Bronchial epithelial cell (primary cell): ENCODE data around the gene BNC1. TPM values are rescaled to one million over a fixed set of nuclear protein-coding genes. Genes with fewer than 3 reads are reported as not detected.

ENCODE experiments used
- DNase-seq: peaks from one replicate; pipeline ENCODE4 v3.0.0-alpha.2; 2010; ENCODE audit warnings: low read depth
- FAIRE-seq: peaks from 2 replicates; lab custom pipeline; 2011; peaks lifted over from hg19 to GRCh38; lab: Jason Lieb, UNC
- H3K27me3 ChIP-seq: 2 replicates; pipeline ENCODE4 v1.5.1; 2011; ENCODE audit warnings: low read length; ENCODE audit not compliant: control insufficient read depth, insufficient read depth
- H3K36me3 ChIP-seq: 2 replicates; pipeline ENCODE4 v1.5.1; 2011; ENCODE audit warnings: low read length; ENCODE audit not compliant: control insufficient read depth, insufficient read depth
- H3K4me3 ChIP-seq: 2 replicates; pipeline ENCODE4 v1.5.1; 2011; ENCODE audit warnings: mild to moderate bottlenecking, low read depth, low read length, control low read depth
- total RNA-seq: library from RNA; depleted of rRNA; stranded (reverse); fragments of >200 nt; gene quantifications from 2 replicates; pipeline ENCODE4 v1.2.1, GENCODE V29; 2014
- TF ChIP-seq, protein P1 (sequence below): IDR thresholded peaks from 2 replicates; pipeline ENCODE4 v1.5.1; 2011; ENCODE audit warnings: mild to moderate bottlenecking, moderate library complexity, low read length, control low read depth, inconsistent platforms; ENCODE audit not compliant: insufficient read depth, severe bottlenecking

BNC1 gene
- total RNA-seq, 1 donor from 2014 or later, result 74.2 TPM

DNA sequence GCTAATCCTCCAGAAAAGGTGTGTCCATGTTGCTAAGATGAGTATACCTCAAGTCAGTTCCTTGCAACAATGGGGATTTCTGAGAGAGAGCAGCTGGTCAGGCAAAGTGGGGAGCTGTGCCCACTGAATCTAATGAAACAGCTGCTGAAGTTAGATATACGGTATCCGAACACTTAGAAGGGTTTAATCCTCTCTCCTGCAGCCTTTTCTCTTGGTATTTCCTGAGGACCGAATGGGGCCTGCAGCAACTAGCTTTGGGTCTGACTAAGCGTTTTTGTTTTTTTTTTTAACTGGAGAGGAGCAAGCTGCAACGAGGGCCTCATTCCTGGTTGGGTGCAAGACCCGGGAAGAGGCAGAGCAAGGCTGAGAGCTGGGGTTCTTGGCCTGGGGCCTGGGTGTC is 37.6 kb upstream of the BNC1 start:
- no peak for FAIRE-seq
- no peaks in the 10 kb centered on the region for H3K27me3 ChIP-seq

DNA sequence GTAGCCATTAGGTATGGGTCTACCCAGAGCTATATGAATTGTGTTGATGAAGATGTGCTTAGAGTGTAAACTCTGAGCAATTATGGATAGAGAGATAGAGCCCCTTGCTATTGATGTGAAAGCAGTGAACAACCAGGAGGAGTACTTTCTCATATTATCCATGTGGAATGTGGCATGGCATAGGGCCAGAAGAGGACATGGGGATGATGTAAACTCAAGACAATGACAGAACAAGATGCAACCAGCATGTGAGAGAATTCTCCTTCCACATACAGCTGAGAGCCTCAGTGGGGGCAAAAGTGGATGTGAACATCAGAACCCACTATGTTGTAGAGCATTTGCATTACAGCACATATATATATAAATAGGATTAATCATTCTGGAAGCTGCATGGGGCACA is 36.4 kb upstream of the BNC1 start:
- DNase-seq, result peak; percentile 52
- no peaks in the 10 kb centered on the region for H3K27me3 ChIP-seq
- peak; percentile 18 for FAIRE-seq
- H3K4me3 ChIP-seq, result no peak overlapping the region
- TF ChIP-seq, protein P1, sequence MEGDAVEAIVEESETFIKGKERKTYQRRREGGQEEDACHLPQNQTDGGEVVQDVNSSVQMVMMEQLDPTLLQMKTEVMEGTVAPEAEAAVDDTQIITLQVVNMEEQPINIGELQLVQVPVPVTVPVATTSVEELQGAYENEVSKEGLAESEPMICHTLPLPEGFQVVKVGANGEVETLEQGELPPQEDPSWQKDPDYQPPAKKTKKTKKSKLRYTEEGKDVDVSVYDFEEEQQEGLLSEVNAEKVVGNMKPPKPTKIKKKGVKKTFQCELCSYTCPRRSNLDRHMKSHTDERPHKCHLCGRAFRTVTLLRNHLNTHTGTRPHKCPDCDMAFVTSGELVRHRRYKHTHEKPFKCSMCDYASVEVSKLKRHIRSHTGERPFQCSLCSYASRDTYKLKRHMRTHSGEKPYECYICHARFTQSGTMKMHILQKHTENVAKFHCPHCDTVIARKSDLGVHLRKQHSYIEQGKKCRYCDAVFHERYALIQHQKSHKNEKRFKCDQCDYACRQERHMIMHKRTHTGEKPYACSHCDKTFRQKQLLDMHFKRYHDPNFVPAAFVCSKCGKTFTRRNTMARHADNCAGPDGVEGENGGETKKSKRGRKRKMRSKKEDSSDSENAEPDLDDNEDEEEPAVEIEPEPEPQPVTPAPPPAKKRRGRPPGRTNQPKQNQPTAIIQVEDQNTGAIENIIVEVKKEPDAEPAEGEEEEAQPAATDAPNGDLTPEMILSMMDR, result no peak
- H3K36me3 ChIP-seq, result no peaks in the 10 kb centered on the region

More for the DNA sequence above, 37.6 kb upstream of the BNC1 start:
- no peaks in the 10 kb centered on the region for H3K36me3 ChIP-seq
- no peak overlapping the region for H3K4me3 ChIP-seq
- peak; percentile 90 for DNase-seq
- TF ChIP-seq, protein P1, result no peak

DNA sequence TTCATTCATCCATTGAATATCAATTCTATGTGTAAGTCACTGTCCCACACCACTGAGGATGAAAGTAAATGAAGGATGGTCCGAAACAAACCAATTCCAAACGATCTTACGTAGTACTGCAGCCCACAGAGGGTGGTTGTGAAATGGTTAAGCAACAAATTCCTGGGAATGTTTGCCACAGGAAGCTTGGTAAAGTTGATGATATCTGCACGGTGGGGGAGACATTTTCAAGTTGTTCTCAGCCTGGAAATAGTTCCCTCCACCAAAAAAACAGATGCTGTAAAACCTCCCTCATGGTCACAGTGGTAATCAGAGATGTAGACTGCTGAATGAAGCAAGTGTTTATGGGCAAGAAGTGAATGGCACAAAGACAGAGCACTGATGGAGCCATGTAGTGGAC is 35.9 kb upstream of the BNC1 start:
- TF ChIP-seq, protein P1, result no peak
- Histone ChIP-seq H3K36me3 (no peaks in the 10 kb centered on the region), H3K27me3 (no peaks in the 10 kb centered on the region), H3K4me3 (no peak overlapping the region)
- FAIRE-seq, result peak; percentile 13
- DNase-seq, result peak; percentile 67

DNA sequence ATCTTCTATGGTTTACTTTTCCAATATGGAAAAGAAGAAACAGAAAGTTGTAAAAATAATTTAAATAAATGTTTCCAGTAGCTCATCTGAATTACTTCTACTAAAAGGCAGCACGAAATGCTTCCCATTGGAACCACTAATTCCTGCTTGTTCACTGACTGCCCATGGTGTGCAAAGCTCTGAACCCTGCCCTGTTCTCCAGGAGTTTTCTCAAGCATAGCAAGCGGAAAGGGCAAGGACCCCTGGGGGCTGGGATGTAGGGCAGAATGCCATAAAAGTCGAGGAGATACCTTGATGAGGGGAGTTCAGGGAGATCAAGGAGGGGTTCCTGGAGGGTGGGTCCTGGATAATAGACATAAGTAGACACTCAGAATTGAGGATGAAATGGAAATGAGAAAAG is 35.3 kb upstream of the BNC1 start:
- Histone ChIP-seq H3K36me3 (no peaks in the 10 kb centered on the region), H3K27me3 (no peaks in the 10 kb centered on the region), H3K4me3 (no peak overlapping the region)
- TF ChIP-seq, protein P1, result no peak
- DNase-seq (no peak), FAIRE-seq (no peak)

DNA sequence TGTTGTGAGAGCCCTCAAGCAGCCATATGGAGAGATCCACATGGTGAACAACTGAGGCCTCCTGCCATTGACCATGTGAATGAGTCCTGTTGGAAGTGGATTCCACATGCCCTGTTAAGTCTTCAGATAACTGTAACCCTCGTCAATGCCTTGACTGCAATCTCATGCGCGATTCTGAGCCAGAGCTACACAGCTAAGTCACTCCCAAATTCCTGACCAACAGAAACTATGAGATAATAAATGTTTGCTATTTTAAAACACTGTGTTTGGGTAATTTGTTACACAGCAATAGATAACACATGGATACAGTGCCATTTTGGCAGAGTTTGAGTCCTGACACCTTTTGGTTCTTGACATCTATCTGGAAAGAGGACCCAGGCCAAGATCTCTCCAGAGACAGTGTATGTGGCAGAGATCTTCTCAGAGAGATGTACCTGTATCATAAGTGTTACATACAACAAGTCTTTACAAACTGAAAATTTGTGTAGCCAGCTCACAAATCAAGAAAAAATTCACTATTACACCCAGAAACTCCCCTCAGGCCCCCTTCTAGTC is 34.5 kb upstream of the BNC1 start:
- TF ChIP-seq, protein P1, result no peak
- DNase-seq (no peak), FAIRE-seq (no peak)
- Histone ChIP-seq H3K27me3 (no peaks in the 10 kb centered on the region), H3K36me3 (no peaks in the 10 kb centered on the region), H3K4me3 (no peak overlapping the region)

DNA sequence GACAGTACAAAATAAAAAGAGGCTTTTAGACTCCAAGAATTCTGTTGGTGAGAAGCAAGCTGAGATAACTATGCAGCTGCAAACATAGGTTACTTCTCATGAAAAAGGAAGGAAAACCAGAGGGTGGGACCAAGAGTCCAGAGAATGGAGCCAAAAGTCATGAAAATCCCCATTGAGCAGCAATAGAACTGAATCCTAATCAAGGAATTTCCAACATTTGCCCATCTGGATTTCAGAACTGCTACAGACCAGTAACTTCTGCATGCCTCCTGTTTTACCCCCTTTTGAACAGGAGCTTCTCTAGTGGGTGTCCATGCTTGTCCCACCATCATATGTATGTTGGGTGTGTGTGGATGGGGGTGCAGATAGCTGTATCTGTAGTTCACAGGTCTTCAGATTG is 33.6 kb upstream of the BNC1 start:
- Histone ChIP-seq H3K27me3 (no peaks in the 10 kb centered on the region), H3K4me3 (no peak overlapping the region), H3K36me3 (no peaks in the 10 kb centered on the region)
- DNase-seq (no peak), FAIRE-seq (no peak)
- TF ChIP-seq, protein P1, result no peak
